K562 (cell line): Measurements from ENCODE around the gene SORT1. TPM values are rescaled to one million over a fixed set of nuclear protein-coding genes. Genes with fewer than 3 reads are reported as not detected.

Experiments
- ARID4B ChIP-seq: sonication (generic); formaldehyde crosslinking; IDR thresholded peaks from 2 replicates; pipeline ENCODE4 v1.8.0; 2022; ENCODE audit warnings: mild to moderate bottlenecking, missing genetic modification reagents
- CREM ChIP-seq: IDR thresholded peaks from 2 replicates; pipeline ENCODE4 v1.6.1; 2014; ENCODE audit warnings: antibody characterized with exemption, low read depth
- E2F8 ChIP-seq: fragments of 450-650 bp; IDR thresholded peaks from 2 replicates; pipeline ENCODE4 v1.7.1; 2018; ENCODE audit warnings: mild to moderate bottlenecking, low read depth; ENCODE audit not compliant: partially characterized antibody
- ETS2 ChIP-seq: IDR thresholded peaks from 2 replicates; pipeline ENCODE4 v1.6.1; 2016; ENCODE audit warnings: borderline replicate concordance, missing genetic modification characterization, mild to moderate bottlenecking, moderate library complexity, missing compliant biosample characterization; ENCODE audit not compliant: poor library complexity, severe bottlenecking
- FIP1L1 ChIP-seq: fragments of 200-400 bp; formaldehyde crosslinking; IDR thresholded peaks from 2 replicates; pipeline ENCODE4 v1.6.1; 2018; ENCODE audit warnings: mild to moderate bottlenecking, low read depth, low read length; ENCODE audit not compliant: poor library complexity, severe bottlenecking
- ILF3 ChIP-seq: fragments of 450-650 bp; IDR thresholded peaks from 2 replicates; pipeline ENCODE4 v1.6.1; 2018; ENCODE audit warnings: antibody characterized with exemption, mild to moderate bottlenecking, moderate library complexity, borderline replicate concordance
- KLF13 ChIP-seq: fragments of 450-650 bp; IDR thresholded peaks from 2 replicates; pipeline ENCODE4 v1.6.1; 2016; ENCODE audit warnings: missing genetic modification characterization, low read depth, mild to moderate bottlenecking, missing compliant biosample characterization, moderate library complexity, borderline replicate concordance
- MBD2 ChIP-seq: sonication (generic); IDR thresholded peaks from 2 replicates; pipeline ENCODE4 v1.6.1; 2016; ENCODE audit warnings: low read depth, borderline replicate concordance
- MCM7 ChIP-seq, 2 experiments: fragments of 450-650 bp; IDR thresholded peaks; 2 replicates each; pipeline ENCODE4 v1.6.1; 2016 to 2018
- NBN ChIP-seq: fragments of 450-650 bp; IDR thresholded peaks from 2 replicates; pipeline ENCODE4 v1.6.1; 2016; ENCODE audit warnings: low read depth, mild to moderate bottlenecking
- NFRKB ChIP-seq: fragments of 450-650 bp; IDR thresholded peaks from 2 replicates; pipeline ENCODE4 v1.6.1; 2016; ENCODE audit warnings: low read depth
- NR1H2 ChIP-seq: sonication (generic); formaldehyde crosslinking; IDR thresholded peaks from 2 replicates; pipeline ENCODE4 v1.4.0; 2020; ENCODE audit warnings: mild to moderate bottlenecking, missing genetic modification reagents
- PBX2 ChIP-seq, 2 experiments: IDR thresholded peaks in 1 of 2; conservative IDR thresholded peaks in 1 of 2; 2 replicates each; pipeline ENCODE4 v1.6.1; 2016; ENCODE audit warnings: low read depth in 2 of 2, mild to moderate bottlenecking in 1 of 2, missing compliant biosample characterization in 1 of 2, missing genetic modification characterization in 1 of 2, moderate library complexity in 1 of 2
- SMAD2 ChIP-seq: fragments of 150-350 bp; IDR thresholded peaks from 2 replicates; pipeline ENCODE4 v1.6.1; 2014; ENCODE audit warnings: low read depth, mild to moderate bottlenecking, low read length
- SOX6 ChIP-seq: fragments of 450-650 bp; IDR thresholded peaks from 2 replicates; pipeline ENCODE4 v1.6.1; 2014; ENCODE audit warnings: mild to moderate bottlenecking
- STAT5B ChIP-seq: fragments of 250-450 bp; sonication (Bioruptor Pico); IDR thresholded peaks from 2 replicates; pipeline ENCODE4 v1.8.0; 2021; ENCODE audit warnings: mild to moderate bottlenecking, inconsistent platforms
- ZNF174 ChIP-seq: fragments of 250-450 bp; sonication (Bioruptor Pico); IDR thresholded peaks from 2 replicates; pipeline ENCODE4 v1.4.0; 2020; ENCODE audit warnings: mild to moderate bottlenecking
- ZNF41 ChIP-seq: fragments of 250-450 bp; sonication (Bioruptor Pico); conservative IDR thresholded peaks from 2 replicates; pipeline ENCODE4 v1.4.0; 2020; ENCODE audit warnings: mild to moderate bottlenecking
- polyA plus RNA-seq, 8 experiments: library from polyadenylated mRNA; depleted of rRNA in 4 of 8; stranded (reverse) in 5 of 8; unstranded in 3 of 8; fragments of >200 nt; fragmentation: Nextera tagmentation in 2 of 8; fragmentation: Illumina TruSeq in 1 of 8; extraction: Ambion mirVana in 2 of 8; extraction: Trizol in 1 of 8; gene quantifications; 2 replicates each; pipeline versions ENCODE4 v1.2.1 to v1.2.3, GENCODE V29; 2011 to 2014; ENCODE audit warnings: inconsistent platforms in 1 of 8, missing spikeins in 1 of 8
- total RNA-seq, 7 experiments: library from RNA; depleted of rRNA in 6 of 7; stranded (reverse); fragments of >200 nt in 6 of 7; fragmentation: Illumina TruSeq in 2 of 7; extraction: Trizol in 2 of 7; gene quantifications; 2 replicates each; pipeline versions ENCODE4 v1.2.1 to v1.2.3, GENCODE V29; 2011 to 2021; ENCODE audit warnings: low replicate concordance in 1 of 7

Gene SORT1
- total and polyA plus RNA-seq, 9 of the 15 experiments (the other 6 are each of a cell fraction or from before 2014, with no cell fraction given) = 27.4 to 112 (median 65.0) TPM

GRCh38 chr1:109307274-109308021 lies 90.3 kb downstream of the SORT1 start (continued):
- TF ChIP-seq E2F8 = peak; percentile 28
- TF ChIP-seq STAT5B (CRISPR knock-in tag) = no peak
- TF ChIP-seq CREM = peak; percentile 53
- TF ChIP-seq ZNF41 (CRISPR knock-in tag) = no peak
- no peak for TF ChIP-seq ZNF174
- TF ChIP-seq SMAD2 = no peak
- no peak for TF ChIP-seq ARID4B
- 0 out of 2 replicates have a peak, but pooled peaks have one; percentile 44 for TF ChIP-seq MBD2
- no peak for TF ChIP-seq KLF13 (tag)
- TF ChIP-seq ILF3 = no peak
- no peak for TF ChIP-seq PBX2 (CRISPR knock-in tag; IDR thresholded peaks at IDR 0.05; ENCODE audit: low read depth)
- peak; percentile 23 for TF ChIP-seq PBX2 (tag; conservative IDR thresholded peaks at IDR 0.05; ENCODE audit: low read depth)
- peak; percentile 76 for TF ChIP-seq SOX6
- 0 out of 2 replicates have a peak, but pooled peaks have one; percentile 32 for TF ChIP-seq NBN
- TF ChIP-seq NR1H2 (CRISPR knock-in tag) = no peak
- no peak for TF ChIP-seq FIP1L1
- TF ChIP-seq ETS2 (tag) = no peak
- TF ChIP-seq MCM7 (IDR thresholded peaks at IDR 0.05) = no peak
- TF ChIP-seq NFRKB = no peak
